Nucleus accumbens (tissue), 56 donors: ENCODE results near the gene TMED9.
A peak's percentile ranks its signal among the peaks of the same experiment; 100 is the strongest.
"Not testable (repeated sequence)": the region's sequence is repeated elsewhere in the genome, so short reads cannot be mapped to it uniquely, and the experiment has no call there.

Experiments
- DNase-seq, 56 donors: peaks; one replicate each; lab custom pipeline; 2025; lab: John Stamatoyannopoulos, UW

The TMED9 gene

DNA sequence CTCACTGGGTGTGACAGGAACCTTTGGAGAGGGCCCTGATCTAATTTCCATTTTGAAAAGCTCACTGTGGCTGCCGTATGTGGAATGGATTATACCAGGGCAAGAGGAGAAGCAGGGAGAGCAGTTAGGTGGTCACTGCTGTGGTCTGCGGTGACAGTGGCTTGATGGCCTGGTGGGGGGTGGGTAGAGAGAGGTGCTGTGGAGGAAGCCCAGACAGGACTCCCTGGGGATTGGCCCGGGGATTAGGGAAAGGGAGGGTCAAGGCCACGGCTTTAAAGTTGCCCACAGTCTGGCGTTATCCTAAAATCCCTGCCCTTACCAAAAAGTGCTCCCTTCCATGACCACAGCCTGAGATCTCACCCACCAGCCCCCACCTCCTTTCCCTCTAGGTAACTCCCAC is 12.7 kb downstream of the TMED9 start:
- DNase-seq, result no peak

GRCh38 chr5:177605078-177605477 is 13.1 kb downstream of the TMED9 start:
- no peak for DNase-seq

DNA sequence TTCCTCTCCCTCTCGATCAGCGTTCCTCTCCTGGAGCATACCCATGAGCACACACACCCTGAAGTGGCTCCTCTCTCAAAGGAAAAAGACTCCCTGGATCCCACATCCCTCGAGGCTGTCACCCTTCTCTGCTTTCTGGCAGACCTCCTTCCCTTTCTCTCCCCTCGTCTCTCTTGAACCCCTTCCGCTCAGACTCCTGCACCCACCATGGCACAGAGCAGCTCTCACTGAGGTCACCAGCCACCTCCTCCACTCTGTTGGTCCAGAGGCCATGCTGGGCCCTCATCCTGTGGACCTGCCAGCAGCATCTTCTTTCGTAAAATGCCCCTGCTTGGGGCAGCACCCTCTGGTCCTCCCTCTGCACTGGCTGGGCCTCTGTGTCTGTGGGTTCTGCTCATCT is 13.7 kb downstream of the TMED9 start:
- DNase-seq, result no peak

DNA sequence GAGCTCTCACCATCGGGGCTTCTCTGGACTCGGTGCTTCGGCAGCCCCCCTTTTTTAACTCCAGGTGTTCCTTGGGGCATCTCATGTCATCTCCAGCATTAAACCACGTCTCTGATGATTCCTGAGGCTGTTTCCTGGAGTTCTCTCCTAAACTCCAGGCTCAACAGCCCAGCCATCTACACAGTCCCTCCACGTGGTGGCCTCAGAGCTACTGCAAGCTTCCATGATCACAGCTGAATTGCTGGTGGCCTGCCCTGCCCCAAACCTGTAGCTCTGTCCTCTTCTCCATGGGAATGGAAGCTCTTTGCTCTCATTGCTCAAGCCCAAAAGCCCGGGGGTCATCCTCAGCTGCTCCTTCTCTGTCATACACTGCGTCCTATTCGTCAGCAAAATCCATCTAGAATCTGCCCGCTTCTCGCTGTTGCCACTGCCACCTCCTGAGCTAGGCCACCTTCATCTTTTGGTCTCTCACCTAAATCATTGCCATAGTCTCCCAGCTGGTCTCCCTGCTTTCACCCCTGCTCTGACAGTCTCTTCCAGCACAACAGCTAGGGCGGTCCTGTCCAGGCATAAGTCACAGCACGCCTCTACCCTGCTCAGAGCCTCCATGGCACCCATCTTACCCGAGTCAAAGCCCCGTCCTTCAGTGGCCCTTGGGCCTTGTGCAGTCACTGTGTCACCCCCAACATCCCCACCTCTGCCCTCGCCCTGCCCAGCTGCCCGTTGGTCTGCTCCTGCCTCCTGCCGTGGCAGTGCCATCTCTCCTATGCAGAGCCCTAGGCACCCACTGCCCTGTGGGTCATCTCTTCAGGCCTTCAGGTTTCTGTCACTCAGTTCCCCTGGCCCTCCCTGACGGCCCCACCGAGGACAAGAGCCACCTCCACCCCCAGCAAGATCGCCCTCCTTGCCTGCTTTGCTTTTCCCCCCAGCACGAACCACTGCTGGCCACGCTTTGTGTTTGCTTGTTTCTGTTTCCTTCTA is 14.4 kb downstream of the TMED9 start:
- no peak for DNase-seq

GRCh38 chr5:177607115-177607451 is 15.1 kb downstream of the TMED9 start:
- no peak for DNase-seq

DNA sequence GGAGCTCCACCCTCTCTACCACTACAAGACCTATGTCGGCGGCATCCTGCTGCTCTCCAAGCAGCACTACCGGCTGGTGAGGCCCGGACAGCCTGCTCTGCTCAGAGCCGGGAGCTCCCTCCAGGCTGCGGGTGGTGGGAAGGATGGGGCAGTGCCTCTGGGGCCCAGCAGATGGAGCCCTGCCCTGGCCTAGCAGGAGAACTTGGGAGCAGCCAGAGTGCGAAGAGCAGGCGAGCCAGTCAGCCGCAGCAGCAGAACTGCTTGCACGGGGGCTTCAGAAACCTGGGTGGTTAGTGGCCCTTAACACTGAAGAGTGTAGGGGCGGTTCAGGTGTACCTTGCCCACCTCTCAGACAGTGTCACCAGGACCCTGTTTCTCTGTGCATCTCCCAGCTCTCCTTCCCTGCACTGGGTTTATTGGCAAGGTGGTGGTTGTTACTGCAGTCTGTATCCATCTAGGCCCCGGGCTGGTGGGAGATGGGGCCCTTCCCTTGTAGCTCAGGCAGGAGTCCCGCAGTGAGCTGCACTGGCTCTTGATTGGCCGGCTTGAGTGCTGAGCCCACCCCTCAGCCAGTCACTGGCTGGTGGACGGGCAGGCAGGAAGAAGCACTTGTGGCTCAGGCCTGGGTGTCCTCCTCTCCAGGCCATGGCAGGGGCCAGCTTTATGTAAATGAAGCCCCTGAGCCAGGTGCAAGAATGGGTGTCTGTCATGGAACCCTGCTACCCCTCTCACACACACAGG is 15.6 kb downstream of the TMED9 start:
- DNase-seq, result peak in 47 of 56 donors; percentile 11 to 85 (median 48)

DNA sequence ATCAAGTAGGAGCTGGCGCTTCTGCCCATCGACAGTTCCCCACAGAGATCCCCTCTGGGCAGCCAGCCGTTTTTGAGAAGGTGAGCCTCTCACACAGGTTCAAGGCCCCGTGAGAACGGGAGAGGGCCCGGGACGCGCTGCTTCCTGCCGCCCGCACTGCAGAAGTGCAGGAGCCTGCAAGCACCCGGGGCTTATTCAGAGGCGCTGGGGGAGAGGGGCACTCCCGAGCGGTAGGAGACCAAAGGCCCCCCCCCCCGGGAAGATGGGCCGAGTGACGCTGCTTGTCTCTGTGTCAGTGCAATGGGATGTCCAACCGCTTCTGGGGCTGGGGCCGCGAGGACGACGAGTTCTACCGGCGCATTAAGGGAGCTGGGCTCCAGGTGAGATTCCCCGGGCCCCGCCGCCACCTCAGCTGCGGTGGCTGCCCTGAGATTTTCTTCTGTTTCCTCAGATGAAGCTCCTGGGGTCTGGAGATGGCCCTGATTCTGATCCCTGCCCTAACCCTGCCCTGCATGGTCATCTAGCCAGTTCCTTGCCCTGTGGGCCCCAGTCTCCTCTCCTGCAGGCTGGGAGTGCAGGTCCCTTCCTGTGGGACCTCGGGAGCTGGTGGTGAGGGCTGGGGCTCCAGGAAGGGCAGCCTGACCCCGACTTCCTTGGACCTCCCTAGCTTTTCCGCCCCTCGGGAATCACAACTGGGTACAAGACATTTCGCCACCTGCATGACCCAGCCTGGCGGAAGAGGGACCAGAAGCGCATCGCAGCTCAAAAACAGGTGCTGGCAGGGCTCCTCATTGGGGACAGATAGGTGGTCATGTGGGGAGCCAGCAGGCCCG is 16.5 kb downstream of the TMED9 start:
- no peak for DNase-seq

GRCh38 chr5:177609076-177610059 is 17.4 kb downstream of the TMED9 start:
- no peak for DNase-seq

DNA sequence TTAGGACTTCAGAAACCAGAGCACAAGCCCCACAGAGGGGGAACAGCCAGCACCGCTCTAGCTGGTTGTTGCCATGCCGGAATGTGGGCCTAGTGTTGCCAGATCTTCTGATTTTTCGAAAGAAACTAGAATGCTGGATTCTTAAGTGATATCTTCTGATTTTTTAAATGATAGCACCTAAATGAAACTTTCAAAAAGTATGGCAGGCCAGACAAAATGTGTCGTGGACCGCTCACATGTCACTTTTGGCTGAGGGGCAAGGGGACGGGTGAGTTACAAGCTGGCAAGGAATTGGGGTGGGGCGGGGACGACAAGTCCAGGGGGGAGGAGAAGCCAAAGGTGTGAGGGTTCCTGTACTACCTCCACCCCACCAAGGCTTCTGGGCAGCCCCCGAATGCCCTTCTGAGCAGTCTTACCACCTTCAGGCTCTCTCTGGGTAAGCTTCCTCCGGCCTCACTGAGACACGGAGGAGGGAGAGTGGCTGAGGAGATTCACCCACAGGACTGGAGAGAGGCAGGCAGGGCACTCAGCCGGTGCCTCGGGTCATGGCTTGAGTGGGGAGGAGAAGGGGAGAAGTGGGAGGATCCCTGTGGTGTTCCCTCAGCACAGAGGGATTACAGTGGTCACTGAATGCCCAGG is 18.2 kb downstream of the TMED9 start:
- DNase-seq, result no peak

DNA sequence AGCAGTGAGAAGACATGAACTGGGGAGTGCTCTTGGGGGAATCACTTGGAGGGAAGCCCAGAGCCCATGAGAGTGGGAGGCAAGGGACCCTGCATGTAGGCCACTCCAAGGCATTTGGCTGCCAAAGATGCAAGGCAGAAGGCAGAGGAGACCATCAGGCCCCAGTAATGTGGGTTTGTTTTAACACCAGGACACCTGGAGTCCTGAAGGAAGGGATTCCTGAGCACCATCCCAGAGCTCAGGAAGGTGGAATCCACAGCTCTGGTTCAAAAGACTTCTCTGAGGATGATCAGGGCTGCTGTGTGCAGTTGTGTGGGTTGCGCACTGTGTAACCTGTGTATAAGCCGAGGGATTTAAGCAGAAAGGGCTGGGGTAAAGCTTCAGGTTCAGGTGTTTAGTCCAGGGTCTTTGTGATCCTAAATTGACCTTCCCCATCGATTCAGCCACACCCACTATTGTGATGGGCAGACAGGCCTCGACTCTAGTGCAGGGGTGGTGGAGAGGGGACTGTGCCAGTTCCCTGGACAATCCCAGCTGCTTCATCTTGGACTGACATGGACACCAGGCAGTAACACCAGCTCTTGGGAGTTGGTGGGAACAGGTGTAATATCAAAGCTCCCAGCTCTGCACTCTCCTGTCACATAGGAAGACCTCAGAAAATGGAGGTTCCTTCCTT is 18.9 kb downstream of the TMED9 start:
- DNase-seq, result no peak

GRCh38 chr5:177611446-177612214 is 19.6 kb downstream of the TMED9 start:
- DNase-seq, result no peak

DNA sequence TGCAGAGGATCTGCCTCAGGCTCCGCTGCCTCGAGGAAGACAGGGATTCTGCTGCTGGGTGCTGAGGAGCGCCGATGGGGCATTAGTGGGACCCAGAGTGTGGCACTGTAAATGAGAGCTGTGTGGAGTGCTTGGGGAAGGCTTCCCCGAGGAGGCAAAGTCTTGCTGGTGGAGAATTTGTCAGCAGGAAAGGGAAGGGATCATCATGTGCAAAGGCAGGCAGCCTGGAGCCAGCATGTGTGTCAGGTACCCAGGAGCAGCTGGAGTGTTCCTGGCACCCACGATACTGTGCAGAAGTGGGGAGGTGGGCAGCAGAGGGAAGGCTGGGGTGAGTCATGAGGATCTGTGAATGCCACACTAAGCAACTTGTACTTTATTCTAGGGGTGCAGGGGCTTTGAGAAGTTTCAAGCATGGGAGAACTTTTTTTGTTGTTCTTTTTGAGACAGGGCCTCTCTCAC is 20.2 kb downstream of the TMED9 start:
- peak in 8 of 56 donors; percentile 15 to 37 (median 29) for DNase-seq

GRCh38 chr5:177620560-177620959 is 28.6 kb downstream of the TMED9 start:
- DNase-seq, result no peak

- not testable (repeated sequence) for DNase-seq
Measured at GRCh38 chr5:177624172-177624571, 32.2 kb downstream of the TMED9 start.

DNA sequence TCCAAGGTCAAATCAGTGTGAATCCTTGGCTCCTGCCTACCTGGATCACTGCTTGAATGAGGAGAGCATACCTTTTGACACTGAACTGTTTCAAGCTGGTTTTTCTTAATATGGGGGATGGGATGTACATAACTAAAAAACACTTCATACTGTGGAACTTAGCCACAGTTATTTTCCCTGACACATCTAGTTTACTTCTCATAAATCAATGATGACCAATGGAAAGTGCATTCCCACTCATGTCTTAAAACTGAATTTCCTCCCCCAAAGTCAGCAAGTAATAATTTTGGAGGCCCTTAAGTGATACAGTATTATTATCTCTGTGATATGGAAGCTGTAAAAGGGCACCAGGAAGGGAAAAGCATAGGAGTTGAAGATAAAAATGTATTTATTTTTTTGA is 38.2 kb downstream of the TMED9 start:
- not testable (repeated sequence) for DNase-seq

DNA sequence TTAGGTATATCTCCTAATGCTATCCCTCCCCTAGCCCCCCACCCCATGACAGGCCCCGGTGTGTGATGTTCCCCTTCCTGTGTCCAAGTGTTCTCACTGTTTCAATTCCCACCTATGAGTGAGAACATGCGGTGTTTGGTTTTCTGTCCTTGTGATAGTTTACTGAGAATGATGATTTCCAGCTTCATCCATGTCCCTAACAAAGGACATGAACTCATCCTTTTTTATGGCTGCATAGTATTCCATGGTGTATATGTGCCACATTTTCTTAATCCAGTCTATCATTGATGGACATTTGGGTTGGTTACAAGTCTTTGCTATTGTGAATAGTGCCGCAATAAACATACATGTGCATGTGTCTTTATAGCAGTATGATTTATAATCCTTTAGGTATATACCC is 42.9 kb downstream of the TMED9 start:
- not testable (repeated sequence) for DNase-seq

- DNase-seq, result not testable (repeated sequence)
Measured at GRCh38 chr5:177645462-177645861, 53.5 kb downstream of the TMED9 start.
